GM20431 (cell line): ENCODE data around the gene HPCAL1.

ENCODE experiments used
- in situ Hi-C: fragments of 300-500 bp; cut with MseI, MboI; formaldehyde crosslinking; loops from one replicate; pipeline ENCODE4 v1.15.0; 2020; ENCODE audit warnings: low sequenced_read_pairs; ENCODE audit not compliant: unreplicated experiment

Gene HPCAL1

GRCh38 chr2:10345813-10346212 is 43.1 kb downstream of the HPCAL1 start:
- in situ Hi-C loops = no loop called here

- in situ Hi-C loops = no loop called here
Measured at GRCh38 chr2:10346929-10347561, 44.3 kb downstream of the HPCAL1 start.

- in situ Hi-C loops = no loop called here
Measured at GRCh38 chr2:10347562-10347948, 44.9 kb downstream of the HPCAL1 start.

GRCh38 chr2:10348891-10349290 is 46.2 kb downstream of the HPCAL1 start:
- in situ Hi-C loops = no loop called here

- in situ Hi-C loops = no loop called here
Measured at GRCh38 chr2:10350761-10351160, 48.1 kb downstream of the HPCAL1 start.

GRCh38 chr2:10352361-10352760 is 49.7 kb downstream of the HPCAL1 start:
- in situ Hi-C loops = no loop called here

- in situ Hi-C loops = no loop called here
Measured at GRCh38 chr2:10352972-10353371, 50.3 kb downstream of the HPCAL1 start.

- in situ Hi-C loops = no loop called here
Measured at GRCh38 chr2:10353931-10354330, 51.2 kb downstream of the HPCAL1 start.

- in situ Hi-C loops = no loop called here
Measured at GRCh38 chr2:10354399-10354798, 51.7 kb downstream of the HPCAL1 start.

GRCh38 chr2:10355471-10356438 is 53.1 kb downstream of the HPCAL1 start:
- in situ Hi-C loops = no loop called here

GRCh38 chr2:10356439-10356811 is 53.7 kb downstream of the HPCAL1 start:
- in situ Hi-C loops = no loop called here

- in situ Hi-C loops = no loop called here
Measured at GRCh38 chr2:10357193-10358169, 54.8 kb downstream of the HPCAL1 start.

GRCh38 chr2:10359246-10359645 is 56.5 kb downstream of the HPCAL1 start:
- in situ Hi-C loops = no loop called here

GRCh38 chr2:10359731-10360329 is 57.1 kb downstream of the HPCAL1 start:
- in situ Hi-C loops = no loop called here

- in situ Hi-C loops = no loop called here
Measured at GRCh38 chr2:10360460-10360849, 57.8 kb downstream of the HPCAL1 start.

- in situ Hi-C loops = no loop called here
Measured at GRCh38 chr2:10360850-10361588, 58.3 kb downstream of the HPCAL1 start.

GRCh38 chr2:10362096-10362897 is 59.6 kb downstream of the HPCAL1 start:
- in situ Hi-C loops = no loop called here

- in situ Hi-C loops = no loop called here
Measured at GRCh38 chr2:10362898-10363454, 60.3 kb downstream of the HPCAL1 start.
